ENCODE data around the gene TBC1D3.
"Not testable (repeated sequence)": the region's sequence is repeated elsewhere in the genome, so short reads cannot be mapped to it uniquely, and the experiment has no call there.

TBC1D3 gene

DNA sequence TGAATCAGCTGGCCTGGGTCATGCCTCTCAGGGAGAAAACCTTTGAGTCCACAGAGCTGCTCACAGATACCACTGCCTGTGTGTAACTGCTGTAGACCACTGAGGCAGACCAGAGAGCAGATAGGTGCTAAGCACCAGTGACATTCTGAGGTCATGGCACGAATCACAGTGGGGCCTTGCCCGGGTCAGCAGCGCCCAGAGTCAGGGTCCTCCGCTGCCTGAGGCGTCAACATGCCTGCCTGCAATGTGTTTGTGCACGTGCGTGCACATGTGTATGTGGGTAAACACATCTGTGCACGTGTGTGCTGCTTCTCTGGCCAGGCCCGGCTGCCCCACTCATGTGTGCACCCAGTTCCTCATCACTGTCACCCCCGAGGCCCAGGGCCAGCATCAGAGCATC is at the start of gene TBC1D3:
TBC1D3 (minus strand) TSS at position 101 of the 400 bp plus-strand sequence. CDS start 1,526 bp downstream, outside the sequence.
- DNase-seq (ENCODE audit: low spot score); H3K27ac ChIP-seq; H3K4me3 ChIP-seq: not testable (repeated sequence)

GRCh38 chr17:38232790-38233189 is 40.4 kb upstream of the TBC1D3 start:
- DNase-seq (ENCODE audit: low spot score); H3K27ac ChIP-seq; H3K4me3 ChIP-seq: not testable (repeated sequence)

DNA sequence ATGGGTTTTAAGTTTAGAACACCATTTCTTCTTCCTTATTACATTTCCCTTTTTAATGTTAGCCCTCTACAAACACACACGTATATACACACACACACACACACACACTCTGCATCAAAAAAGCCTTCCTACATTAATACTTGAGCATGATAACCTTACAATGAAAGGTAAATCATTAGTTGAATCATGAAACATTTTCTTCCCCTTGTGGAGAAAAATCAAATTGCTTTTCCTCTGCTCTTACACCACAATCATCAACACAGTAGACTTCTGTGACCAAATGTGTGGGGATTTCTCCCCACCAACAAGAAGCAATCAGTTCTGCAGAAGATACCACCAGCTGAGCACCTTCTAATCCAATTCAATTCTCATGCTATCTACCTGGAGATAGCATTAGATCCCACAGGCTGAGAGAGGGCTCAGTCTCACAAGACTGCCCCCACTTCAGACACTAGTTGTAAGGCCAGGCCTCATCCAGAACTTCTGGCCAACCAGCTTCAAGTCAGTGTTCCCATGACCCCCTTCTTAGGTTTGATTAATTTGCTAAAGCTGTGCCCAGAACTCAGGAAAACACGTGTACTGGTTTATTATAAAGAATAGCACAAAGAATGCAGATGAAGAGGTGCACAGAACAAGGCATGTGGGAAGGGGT is 33.6 kb upstream of the TBC1D3 start:
- H3K27ac ChIP-seq; DNase-seq (ENCODE audit: low spot score); H3K4me3 ChIP-seq: not testable (repeated sequence)

- H3K4me3 ChIP-seq; H3K27ac ChIP-seq; DNase-seq (ENCODE audit: low spot score): not testable (repeated sequence)
Observed at GRCh38 chr17:38220867-38221266, 28.5 kb upstream of the TBC1D3 start.

DNA sequence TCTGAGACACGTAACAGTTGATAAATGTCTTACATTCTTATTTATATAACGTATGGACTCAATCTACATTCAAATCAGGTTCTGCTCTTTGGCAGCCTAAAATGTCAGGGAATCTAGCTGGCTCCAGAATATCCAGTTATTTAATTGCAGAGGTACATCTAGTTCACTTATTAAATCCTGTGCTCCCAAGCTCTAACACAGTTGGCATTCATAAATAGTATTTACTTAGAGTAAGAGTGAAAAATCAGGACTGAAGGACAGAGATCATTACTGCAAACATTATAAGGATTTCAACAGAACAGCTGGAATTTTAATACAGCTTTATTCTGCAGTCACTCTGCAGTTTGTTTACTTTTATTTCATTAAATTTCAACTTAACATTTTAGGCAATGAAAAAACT is 7.9 kb upstream of the TBC1D3 start:
- H3K27ac ChIP-seq; DNase-seq (ENCODE audit: low spot score); H3K4me3 ChIP-seq: not testable (repeated sequence)

DNA sequence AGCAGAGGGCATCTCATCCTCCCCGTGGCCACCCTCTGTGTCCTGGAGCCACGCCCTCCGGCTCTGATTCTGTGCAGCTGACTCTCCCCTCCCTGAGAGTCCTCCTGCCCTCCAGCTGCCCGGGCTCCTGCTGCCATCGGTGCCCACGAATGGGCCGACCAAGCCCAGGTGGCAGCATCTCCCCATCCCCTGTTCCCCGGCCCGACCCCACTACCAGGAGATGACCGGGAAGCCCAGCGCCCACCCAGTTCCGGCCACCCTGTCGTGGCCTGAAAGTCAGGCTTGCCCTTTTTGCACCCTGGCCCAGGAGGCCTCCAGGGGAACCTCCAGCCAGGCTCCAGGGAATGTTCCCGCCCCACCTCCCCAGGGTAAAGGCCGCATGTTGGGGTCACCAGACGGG is 57.5 kb downstream of the TBC1D3 start:
- not testable (repeated sequence) for DNase-seq (ENCODE audit: low spot score); H3K27ac ChIP-seq; H3K4me3 ChIP-seq
